Measurements from ENCODE around the gene HNF1A.

HNF1A gene

DNA sequence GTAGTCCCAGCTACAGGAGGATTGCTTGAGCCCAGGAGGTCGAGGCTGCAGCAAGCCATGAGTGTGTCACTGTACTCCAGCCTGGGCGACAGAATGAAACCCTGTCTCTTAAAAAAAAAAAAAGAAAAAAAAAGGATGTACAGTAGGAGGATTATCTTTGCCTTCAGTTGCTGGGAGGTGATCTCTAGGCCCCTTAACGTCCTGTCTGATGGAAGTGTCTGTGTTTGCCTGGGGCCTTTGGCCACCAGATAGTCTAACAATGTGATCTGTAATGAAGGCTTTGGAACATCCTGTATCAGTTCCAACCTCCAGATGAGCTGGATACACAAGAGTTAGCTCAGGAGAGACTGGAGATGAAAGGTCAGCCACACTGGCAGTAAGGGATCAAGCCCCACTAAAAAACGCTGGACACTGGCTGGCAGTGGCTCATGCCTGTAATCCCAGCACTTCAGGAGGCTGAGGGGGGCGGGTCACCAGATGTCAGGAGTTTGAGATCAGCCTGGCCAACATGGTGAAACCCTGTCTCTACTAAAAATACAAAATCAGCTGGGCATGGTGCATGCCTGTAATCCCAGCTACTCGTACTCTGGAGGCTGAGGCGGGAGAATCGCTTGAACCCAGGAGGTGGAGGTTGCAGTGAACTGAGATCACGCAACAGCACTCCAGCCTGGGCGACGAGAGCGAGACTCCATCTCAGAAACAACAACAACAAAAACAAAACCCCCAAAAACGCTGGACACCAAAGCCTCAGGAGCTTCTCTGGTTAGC, 19.0 kb upstream of the HNF1A start:
- no peak for DNase-seq

DNA sequence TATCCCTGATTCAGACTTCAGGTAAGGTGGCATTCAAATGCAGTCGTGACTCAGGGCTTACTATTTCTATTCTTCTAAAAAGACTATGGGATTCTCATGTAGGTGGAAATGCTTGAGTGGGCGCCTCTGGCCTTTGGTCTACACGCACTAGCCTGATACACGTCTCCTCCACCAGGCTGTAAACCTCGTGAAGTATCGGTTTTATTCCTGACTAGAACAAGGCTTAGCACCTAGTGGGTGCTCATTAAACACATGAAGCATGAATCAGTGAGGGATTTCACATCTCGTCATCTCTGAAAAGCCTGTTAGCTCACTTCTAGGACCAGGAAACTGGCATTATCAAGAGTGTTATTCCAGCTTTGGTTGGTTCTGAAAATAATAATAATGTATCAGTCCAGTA, 17.7 kb upstream of the HNF1A start:
- no peak for DNase-seq

DNA sequence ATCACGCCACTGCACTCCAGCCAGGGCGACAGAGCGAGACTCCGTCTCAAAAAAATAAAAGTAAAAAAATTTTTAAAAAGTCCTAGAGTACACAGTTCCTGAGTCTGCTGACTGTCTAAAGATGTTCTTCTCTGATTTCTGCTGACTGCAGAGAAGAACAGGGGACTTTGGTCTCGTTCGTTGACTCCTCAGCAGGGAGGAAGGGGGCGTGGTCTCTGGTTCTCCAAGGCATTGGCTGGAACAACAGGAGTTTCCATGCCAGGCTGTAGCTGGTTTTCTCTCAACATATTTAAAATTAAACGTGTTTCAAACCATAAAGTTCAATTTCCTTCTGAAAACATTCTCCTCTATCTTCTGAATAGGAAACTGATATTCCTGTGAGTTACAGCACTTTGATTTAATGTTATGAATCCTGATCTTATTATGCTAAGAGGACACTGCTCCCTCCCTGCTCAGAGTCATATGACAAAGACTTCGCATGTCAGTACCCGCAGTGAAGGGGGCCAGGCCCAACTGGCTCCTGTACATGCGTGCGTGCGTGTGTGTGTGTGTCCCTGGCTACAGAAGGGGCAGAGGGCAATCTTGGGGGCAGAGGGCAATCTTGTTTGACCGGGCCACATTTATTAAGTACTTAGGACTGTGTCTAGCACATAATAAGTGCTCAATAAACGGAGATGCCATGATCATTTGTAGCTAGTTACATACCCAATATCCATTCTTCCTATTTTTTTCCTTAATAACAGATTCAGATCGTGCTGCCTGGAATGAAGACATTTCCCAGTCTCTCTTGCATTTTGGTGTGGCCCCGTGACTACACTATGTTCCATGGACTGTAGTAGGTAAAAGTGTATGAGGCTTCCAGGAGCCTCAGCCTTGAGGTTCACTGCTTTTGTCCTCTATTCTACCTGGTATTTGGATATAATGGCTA, 16.5 kb upstream of the HNF1A start:
- no peak for DNase-seq

DNA sequence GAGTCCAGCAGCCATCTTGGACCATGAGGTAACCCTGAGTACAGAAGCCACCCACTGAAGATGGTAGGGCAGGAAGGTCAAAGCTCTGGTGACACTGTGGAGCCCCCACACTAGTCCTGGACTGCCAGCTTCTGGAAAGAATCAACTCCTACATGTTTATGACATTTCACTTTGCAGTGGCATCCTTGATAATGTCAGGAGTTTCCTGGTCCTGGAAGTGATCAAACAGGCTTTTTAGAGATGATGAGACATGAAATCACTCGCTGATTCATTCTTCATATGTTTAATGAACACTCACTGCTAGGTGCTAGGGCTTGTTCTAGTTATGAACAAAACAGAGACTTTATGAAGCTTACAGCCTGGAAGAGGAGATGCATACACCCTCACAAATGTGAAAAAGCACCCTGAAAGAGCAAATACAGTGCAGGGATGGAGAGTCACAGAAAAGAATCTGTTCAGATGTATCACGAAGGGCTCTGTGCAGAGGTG, 15.8 kb upstream of the HNF1A start:
- no peak for DNase-seq

DNA sequence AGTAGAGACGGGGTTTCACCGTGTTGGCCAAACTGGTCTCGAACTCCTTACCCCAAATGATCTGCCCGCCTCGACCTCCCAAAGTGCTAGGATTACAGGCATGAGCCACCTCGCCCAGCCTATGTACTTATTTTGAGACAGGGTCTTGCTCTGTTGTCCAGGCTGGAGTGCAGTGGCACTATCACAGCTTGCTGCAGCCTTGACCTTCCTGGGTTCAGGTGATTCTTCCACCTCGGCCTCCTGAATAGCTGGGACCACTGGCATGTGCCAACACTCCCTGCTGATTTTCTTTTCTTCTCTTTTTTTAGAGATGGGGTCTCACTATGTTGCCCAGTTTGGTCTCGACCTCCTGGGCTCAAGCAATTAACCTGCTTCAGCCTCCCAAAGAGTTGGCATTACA, 14.0 kb upstream of the HNF1A start:
- no peak for DNase-seq

DNA sequence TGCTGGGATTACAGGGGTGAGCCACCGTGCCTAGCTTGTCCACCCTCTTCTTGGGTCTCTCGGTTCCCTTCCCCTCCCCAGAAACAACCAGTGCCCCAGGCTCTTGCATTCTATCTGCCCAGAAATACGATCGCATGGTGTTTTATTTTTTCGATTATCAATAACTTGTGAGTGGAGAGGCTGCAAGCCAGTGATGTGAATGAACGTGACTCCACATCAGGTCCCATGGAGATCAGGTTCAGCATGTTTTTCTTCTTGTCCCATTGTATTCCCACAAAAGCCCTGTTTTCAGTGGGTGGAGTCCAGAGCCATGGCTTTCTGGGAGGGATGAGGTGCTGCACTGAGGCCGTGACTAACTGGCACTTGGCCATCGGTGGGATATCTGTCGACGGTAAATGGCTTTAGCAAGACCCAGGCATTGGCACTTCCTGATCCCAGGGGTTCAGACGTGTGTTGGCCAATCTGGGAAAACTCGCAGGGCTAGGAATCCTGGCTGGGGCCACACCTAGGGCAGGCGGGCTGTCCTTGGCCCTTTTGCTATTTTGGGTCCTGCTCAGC, 12.7 kb upstream of the HNF1A start:
- no peak for DNase-seq

DNA sequence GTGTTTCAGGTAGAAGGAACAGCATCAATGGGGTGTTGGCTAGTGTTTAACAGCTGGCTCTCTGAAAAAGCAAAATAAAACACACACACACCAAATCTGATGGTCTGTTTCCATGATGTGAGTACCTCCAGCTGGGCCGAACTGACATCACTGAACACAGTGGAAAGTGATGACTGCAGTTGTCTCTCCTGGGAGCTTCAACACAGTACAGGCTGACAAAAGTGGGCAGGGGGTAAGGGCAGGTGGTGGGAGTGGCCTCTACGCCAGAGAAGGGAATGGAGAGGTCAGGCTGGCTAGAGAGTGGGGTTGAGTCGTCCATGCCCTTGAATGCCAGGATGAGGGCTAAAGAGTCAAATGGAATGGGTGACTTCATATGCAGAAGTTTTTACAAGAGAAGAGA, 8.0 kb upstream of the HNF1A start:
- DNase-seq, result no peak

DNA sequence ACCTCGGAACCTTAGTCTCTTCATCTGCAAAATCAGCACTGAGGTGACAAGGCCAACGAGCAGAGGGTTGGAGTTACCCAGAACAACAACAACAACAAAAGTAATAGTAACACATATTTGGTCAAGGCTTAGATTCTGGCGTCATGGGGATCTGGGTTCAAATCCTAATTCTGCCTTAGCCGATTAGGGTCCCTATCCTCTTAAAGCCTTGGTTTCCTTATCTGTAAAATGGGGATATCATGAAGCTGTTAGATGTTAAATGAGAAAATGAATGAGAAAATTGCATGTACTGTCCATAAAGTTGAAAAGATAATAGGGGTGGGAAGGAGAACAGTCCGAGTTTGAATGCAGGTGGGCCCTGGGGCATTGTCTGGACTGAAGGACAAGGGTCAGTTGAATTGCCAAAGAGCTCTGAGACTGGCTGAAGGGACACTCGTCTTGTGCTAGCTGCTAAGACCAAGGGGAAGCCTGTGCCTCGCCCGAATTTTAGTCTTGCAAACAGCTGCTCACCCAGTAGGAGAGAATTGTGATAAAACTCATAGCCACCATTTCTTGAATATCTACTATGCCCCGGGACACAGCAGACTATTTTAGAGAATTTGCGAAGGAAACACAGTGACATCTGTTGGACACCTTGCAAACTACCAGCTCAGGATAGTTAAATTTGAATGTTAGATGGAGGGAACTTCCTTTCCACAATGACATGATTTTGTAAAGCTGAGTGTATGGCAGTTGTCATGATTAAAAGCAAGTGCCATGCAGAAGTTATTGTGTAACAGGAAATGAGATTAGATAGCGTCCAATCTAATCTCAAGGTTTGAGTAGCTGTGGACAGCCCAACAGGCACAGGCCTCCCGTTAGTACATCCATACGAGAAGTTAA, 6.8 kb upstream of the HNF1A start:
- DNase-seq, result peak; percentile 48

DNA sequence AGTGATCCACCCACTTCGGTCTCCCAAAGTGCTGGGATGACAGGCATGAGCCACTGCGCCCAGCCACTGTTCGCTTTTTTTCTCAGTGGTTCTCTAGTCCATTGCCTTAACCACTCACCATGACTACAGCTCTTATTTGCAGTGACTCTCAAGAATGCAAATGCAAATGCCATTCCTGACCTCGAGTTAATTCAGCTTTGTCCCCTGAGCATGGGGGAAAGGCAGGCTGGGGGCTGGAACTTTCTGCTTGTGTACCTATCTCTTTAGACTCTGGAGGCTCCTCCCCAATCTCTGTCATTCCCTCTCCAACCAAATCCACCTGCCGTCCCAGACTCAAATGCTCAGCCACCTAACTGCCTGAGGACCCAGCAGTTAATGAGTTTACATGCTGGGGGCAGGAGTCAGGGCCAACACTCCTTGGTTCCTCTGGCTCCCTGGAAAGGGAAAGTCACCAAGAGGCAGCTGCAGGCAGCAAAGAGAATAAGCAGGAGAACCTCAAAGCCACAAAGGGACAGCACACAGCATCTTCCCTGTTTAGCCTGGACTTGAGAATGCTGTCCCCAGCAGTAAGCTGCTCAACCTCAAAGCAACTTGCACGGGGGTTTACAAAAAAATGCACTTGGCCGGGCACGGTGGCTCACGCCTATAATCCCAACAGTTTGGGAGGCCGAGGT, 5.3 kb upstream of the HNF1A start:
- DNase-seq, result no peak

DNA sequence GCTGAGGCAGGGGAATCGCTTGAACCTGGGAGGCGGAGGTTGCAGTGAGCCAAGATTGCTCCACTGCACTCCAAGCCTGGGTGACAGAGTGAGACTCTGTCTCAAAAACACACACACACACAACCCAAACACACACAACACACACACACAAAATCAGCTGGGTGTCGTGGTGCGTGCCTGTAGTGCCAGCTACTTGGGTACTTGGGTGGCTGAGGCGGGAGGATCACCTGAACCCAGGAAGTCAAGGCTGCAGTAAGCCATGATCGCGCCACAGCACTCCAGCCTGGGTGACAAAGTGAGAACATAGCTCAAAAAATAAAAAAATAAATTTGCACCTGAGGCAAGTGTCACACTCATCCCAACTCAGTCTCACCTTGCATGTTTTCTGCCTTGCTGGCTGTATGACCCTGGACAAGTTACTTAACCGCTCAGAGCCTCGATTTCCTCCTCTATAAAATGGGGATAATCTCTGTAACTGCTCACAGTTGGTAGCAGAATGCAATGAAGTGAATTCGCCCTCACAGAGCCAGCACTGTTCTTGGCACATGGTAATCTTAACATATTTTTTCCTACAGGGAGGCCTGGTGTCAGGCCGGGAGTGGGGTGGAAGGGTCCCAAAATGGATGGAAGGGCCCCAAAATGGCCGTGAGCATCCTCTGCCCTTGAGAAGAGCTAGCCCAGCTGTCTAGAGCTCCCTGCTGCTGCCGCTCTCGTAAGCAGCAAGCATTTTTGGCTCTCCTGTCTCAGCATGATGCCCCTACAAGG, 630 bp upstream of the HNF1A start:
- no peak for DNase-seq

DNA sequence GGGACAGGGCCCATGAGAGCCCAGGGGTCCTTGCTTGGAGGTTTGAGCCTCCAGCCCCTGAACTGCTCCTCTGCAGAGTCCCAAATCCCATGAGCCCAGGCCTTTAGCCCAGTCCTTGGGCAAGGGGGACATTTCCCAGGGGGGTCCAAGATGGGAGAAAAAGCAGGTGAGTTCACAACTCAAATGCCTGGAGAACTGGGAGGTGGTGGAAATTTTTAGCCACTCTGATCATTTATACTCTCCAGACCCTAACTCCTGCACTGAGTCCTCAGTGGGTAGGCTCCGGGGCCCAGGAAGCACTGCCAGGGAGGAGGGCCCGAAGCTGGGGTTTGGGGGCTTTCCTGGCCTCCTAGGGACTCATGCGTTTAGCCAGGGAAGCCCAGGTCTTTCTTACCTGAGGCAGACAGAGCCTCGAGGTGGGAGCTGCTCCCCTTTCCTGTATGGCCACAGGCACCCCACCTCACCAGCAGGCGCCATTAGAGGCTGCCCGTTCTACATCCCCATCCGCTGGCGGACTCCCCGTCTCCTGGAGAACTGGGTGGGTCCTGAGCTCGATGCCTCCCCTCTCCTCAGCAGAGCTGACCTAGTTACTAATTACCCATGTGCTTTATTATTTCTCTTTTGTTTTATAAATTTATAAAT, 998 bp downstream of the HNF1A start:
- DNase-seq, result no peak

DNA sequence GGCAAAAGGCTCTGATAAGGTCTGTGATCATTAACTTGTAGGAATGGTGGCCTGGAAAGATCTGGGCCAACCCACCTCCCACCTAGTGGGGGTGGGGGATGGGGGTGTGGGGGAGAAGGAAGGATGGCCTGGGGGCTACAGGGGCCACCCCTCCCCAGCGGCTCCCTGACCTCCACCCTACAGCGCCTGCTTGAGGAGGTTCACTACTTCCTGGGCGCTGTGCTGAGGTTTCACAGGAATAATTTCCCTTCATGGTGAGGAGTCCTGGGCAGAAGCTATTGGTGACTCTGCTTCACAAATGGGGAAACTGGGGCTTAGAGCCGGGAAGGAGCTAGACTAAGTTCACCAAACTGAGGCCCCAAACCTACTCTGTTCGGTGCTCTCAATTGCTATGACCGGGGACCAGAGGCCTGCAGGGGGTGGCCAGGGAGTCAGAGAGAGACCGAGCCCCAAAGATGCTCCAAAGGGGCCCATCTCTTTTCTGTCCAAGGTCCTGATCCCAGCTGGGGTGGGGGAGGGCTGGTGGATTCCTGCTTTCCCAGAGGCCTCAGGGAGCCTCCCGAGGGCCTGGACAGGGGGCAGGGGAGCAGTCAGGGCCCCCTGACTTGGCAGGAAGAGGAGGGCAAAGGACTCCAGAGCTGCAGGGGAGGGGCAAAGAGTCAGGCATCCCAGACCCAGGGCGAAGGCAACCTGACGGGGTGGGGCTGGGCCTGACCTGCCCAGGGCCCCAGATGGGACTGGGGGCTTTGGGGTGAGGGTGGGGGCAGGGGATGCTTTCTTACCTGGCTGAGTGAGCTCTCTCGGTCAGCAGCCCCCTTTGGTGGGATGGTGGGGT, 1.7 kb downstream of the HNF1A start:
- no peak for DNase-seq

DNA sequence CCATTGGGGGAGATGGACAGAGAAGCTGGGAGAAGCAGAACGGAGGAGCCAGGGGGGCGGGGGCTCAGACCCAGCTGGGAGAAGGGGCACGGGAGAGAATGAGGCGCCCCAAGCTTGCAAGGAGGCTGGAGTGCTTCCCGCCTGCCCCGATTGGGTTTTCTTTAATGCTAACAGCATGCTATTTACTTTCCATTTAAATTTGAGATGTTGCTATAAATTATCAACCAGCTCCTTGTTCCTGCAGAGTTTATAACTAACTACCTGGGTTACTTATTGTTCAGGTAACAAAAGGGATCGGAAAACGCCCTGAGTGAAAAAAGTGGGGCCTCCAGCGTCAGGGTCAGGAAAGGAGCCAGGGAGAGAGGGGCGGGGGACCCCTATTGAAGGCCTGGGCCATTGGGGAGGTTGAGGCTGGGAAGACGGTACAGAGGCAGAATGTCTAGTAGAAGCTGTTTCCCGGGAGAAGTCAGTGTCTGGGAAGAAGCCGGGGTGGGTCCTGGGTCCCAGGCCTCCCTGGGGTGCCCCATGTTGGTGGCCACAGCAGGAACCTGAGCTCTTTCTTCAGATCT, 2.5 kb downstream of the HNF1A start:
- no peak for DNase-seq

DNA sequence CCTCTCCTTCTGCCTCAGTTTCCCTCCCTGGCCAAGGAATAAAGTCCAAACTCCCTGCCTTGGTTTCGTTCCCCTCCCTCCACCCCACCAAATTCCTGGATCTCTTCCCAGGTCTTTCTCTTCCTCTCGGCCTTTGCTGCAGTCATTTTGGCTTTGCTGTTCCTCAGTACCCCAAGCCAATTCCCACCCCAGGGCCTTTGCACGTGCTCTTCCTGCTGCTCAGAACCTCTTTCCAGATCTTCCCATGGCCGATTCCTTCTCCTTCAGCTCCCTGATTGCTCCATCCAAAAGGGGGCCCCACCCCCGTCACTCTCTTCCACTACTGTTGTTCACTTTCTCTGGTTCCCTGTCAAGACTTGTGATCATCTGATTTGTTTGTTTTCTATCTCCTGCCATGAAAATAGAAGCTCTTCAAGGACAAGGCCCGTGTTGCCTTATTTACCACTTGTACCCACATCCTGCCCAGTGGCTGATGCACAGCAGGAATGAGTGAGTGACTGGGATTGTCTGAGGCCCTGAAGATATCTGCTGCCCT, 3.1 kb downstream of the HNF1A start:
- DNase-seq, result no peak

DNA sequence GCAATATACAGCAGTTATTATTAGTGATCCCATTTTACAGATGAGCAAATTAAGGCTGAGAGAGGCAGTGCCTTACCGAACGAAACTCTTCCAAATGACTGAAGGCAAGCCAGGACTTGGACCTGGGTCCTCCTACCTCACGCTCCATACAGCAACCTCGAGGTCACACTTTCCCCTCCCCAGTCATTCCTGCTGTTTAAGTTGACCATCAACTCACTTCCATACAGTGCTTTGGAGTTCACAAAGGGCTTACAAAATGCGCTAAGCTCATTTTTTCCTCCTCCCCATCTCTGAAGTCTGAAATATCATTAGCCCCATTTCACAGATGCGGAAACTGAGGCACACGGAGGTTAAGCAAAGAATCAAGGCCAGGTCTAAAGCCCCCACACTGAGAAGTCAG, 4.3 kb downstream of the HNF1A start:
- no peak for DNase-seq

DNA sequence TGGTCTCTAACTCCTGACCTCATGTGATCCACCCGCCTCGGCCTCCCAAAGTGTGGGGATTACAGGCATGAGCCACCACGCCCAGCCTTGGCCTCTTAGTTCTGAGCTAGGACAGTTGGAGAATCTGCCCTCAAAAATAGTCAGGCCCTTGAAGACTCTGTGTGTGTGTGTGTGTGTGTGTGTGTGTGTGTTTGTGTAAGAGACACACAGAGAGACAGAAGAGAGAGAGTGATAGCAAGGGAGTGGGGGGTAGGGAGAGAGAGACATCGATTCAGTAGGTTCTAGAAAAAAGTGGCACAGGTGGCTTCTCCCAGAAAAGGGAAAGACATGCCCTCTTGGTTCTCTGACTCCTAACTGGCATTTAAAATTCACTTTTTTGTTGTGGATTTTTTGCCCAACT, 5.4 kb downstream of the HNF1A start:
- DNase-seq, result no peak

DNA sequence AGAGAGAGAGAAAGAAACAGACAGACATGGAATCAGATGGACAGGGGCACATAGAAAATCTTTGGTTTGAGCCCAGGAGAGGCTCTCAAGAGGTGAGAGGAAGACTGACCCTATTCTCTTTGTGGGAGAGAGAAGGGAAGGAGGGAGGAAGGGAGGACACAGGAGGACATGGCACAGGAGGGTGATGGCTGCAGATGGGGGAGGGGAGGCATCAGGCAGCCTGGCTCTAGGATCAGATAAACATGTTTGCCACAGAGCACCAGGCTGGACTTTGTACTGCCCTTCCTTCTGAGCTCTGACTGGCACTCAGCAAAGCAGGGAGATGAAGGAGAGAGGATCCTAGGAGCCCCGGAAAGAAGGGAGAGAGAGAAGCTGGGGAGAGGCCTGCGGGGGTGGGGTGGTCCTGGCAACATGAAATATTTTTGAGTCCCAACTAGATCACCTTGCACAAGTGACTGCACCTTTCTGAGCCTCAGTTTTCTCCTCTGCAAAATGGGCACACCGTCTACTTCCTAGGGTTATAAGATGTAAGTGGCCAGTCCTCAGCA, 6.1 kb downstream of the HNF1A start:
- DNase-seq, result no peak

DNA sequence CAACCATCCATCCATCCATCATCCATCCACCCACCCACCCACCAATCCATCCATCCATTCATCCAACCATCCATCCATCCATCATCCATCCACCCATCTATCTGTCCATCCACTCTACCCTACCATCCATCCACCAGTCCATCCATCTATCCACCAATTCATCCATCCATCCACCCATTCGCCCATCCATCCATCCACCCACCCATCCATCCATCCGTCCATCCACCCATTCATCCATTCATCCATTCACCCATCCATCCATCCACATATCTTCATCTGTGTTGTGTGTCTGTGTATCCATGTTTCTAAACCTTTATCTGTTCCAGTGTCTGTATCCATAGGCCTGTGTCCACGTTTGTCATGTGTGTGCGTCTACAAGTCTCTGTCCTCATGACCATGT, 9.9 kb downstream of the HNF1A start:
- DNase-seq, result no peak

DNA sequence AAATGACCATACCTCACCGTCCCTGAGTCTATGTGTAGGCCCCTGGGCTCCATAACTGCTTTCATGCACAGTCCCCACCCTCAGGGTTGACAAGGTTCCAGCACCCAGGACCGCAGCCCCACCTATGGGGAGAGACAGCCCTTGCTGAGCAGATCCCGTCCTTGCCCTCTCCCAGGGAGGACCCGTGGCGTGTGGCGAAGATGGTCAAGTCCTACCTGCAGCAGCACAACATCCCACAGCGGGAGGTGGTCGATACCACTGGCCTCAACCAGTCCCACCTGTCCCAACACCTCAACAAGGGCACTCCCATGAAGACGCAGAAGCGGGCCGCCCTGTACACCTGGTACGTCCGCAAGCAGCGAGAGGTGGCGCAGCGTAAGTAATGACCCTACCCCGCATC, 10.3 kb downstream of the HNF1A start:
- DNase-seq, result no peak

Measured in retina (tissue), 1 donor.